NCI-H1436 (cell line): ENCODE results near the gene EXTL1.

Source experiments
- DNase-seq: peaks from one replicate; lab custom pipeline; 2025; lab: John Stamatoyannopoulos, UW

EXTL1 gene

DNA sequence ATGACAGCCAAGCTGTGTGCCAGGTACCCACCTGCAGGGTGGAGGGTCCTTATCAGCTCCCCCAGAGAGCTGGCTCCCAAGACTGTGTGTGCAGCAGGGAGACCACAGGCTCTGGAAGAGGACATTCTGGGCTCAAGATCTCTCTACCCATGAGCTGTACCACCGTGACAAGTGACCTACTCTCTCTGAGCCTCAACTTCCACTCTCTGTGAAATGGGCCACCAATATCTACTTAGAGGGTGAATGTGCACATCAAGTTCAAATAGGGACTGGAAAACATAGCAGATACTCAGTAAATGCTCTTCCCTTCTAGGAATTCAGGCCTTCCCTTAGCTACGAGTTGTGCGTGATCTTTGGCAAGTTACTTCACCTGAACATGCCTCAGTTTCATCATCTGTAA lies 22.8 kb downstream of the EXTL1 start:
- DNase-seq, result no peak

DNA sequence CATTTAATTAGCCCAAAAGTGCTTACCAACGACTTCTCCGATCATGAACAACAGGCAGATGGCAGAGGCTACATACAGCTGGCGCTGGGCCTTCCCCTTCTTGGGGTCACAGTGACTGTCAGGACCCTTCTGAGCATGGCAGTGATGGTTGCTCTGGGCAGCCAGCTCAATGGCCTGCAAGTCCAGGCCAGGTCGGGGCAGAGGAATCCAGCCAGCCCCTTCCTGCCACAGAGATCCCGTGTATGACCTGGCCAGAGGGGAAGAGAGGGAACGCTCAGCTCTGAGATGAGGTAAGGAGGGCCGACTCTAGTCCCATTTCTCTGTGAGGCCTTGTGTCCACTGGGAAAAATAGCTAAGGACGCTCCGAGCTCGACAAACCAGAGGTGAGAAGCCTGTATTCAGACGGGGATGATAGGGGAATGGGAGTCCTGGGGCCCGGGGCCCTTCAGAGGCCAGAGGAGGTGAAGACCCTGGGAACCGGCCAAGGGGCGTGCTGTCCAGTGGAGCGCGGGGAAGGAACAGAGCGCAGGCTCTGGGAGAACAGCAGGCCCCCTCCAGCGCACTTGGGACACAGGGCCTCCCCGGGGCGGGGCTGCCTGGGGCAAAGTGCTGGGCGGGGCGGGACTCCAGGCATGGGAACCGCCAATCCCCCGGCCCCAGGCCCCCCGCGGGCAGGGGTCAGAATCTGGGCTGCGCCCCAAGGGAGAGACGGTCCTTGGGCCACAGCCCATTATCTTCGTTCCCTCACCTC lies 23.6 kb downstream of the EXTL1 start:
- no peak for DNase-seq

DNA sequence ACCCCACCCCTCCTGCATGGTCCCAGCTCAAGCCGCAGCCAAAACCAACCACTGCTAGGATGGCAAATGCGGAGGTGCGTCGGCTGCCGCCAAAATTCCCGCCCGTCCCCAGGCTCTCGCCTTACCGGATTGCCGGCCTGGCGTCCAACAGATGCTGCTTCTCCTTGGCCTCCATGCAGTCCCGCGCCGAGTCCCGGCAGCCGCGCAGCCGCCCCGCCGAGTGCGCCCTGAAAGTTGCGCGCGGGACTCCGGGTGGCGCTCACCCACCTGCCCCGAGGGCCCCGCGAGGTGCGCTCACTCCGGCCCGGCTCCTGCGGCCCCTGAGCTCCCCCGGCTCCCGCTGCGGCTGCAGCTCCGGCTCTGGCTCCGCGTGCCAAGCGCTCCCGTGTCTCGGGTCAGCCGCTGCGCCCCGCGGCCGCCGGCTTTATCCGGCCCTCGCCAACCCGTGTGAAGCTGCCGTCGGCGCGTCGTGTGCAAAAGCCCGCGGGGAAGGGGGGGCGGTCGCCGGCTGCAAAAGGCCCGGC lies 24.2 kb downstream of the EXTL1 start, which contains the start of gene SLC30A2:
Gene SLC30A2, minus strand, starts transcription at position 397 of the 524 bp plus-strand sequence. Its CDS starts 222 bp downstream, at position 175.
- DNase-seq, result no peak

DNA sequence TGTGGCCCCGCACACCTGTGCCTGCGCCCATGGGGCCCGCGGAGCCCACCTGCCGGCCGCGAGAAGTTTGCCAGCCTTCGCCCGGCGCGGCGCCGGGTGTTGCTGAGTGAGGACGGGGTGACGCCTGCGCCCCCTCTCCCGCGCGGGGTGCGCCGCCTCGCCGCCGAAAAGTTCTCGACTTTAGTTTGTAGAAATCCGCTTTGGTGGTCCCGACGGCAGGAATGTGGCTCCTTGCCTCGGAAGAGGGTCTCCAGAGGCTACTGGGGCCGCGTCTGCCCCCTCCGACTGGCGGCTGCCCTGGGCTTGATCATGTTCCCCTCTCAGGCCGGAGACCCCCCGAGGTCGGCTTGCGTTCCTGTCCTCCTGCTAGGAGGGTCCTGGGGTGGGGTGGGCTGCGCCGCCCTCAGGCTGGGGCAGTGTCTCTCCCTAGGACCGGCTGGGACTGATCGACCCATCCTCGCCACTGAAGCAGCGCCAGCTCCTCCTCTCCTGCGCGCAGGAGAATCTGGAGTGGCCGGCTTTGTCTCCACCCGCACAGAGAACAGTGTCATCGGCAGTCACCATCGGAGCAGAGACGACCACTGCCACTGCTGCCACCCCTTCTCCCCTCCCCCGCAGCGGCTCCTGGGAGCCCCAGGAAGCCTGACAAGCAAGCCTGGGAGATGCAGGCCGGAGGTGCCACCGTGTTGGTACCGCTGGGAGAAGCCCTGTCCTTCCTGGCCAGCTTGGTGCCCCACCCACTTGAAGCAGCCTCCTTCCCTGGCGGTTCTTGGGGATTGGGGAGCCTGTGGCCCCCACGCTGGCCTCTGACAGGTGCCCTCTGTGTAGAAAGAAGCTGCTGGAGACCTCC lies 24.9 kb downstream of the EXTL1 start:
- no peak for DNase-seq

DNA sequence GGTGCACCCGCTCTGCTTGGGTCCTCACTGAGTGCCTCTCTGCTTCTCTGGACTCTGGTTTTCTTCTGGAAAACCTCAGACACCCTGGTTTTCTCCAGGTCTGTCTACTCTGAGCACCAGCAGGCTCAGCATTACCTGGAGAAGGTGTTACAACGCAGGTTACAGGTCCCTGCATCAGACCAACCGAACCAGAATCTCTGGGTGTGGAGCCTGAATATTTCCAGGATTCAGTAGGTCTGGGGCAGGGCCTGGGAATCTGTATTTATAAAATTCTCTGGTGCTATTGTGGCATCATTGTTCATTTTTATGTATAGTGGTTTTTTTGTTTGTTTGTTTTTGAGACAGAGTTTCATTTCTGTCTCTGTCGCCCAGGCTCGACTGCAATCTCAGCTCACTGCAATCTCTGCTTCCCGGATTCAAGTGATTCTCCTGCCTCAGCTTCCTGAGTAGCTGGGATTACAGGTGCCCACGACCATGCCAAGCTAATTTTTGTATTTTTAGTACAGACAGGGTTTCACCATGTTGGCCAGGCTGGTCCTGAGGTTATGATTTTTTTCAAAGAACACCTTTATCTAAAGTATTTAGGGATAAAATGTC lies 25.8 kb downstream of the EXTL1 start:
- no peak for DNase-seq

DNA sequence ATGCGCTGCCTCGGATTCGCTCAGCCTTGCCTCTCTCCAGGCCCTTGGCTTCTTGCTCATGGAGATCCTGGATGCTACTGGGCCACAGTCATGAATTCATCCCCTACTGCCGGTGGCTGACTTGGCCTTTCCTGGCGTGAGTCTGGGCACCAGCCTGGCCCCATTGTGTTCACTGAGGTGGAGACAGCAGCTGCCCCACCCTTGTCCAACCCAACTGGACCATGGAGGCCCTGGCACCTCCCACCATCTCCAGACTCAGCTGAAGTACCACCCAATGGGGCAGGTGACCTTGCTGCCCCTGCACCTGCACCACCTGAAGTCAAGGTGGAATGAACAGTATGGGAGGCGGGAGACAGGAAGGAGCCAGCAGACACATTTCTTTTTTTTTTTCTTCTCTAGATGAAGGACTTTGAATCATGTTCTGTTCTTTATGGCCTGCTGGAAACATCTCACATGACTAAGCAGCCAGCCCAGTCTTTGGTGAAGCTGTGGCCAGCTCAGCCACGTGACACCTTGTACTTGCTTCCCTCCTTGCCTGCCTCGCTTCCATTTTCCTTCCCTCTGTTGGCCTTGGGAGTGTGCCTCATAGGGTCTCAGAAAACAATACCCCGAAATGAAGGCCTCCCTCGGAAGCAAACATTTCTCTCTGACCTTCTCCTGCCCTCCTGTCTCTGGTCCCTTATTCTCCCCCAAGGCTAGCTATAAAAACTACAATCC lies 28.1 kb downstream of the EXTL1 start:
- no peak for DNase-seq

DNA sequence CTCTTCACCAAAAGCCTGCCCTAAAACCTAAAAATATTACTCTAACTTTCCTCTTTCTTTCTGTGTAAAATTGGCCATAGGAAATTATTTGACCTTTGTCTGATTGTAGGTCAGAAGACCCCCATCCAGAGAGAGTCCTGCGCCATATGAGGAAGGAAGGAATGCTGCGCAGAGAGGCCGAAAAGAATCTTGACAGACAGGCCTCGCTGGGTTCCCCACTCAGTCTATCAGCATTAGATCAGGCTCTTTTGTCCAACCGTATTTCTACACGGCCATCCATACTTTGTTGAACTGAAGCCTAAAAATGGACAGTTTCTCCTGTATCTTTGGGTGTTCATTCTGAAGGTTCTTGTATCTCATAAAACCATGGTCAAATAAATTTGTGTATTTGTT lies 28.7 kb downstream of the EXTL1 start:
- DNase-seq, result no peak

DNA sequence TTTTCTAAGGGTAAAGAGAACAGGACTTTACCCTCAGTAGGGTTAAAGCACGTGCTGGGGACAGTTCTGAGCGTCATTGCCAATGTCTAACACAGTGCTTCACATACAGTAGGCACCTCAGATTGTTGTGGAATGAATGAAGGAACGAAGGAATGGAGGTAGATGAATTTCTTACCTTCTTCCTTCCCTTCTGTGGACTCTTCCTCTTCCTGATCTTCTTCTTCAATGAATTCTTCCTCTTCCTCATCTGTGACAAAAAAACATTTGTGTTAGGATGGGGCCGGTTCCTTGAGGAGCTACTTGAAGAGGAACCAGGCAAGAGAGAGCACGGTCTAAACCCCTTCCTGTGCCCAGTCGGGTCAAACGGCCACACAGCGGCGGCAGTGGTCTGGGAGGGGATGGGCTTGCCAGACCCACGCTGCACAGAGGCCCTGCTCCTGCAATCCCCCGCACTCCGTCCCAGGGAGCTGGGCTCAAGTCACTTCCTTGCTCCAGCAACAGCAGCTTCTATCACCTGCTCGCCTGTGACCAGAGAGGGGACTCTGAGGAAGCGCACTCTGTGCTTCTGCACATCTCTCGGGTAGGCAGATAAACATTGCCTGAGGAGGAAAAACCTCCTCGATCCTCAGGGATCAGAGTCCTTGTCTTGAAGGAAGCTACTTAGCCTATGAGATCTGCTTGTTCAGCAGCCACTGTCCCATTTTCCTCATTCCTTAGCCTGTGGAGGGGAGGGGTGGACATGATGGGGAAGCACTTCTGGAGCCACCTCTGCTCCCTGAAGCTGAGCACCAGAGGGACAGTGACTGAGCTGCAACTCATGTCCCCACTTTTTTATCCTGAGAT lies 32.4 kb downstream of the EXTL1 start:
- DNase-seq, result no peak

DNA sequence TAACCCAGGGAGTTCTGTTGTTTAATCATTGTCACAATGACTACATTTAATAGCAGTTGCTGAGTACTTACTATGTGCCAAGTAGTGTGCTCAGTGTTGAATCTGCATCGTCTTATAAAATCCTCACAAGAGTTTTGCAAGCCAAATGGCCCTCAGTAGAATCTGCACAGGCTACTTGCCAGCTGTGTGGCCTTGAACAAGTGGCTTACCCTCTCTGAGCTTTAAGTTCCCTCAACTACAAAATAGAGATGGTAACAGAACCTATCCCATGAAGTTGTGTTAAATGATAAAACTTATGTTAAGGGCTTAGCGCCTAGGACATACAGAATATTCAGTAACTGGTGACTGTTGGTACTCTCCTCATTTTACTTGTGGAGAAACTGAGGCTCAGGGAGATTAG lies 33.5 kb downstream of the EXTL1 start:
- DNase-seq, result no peak

DNA sequence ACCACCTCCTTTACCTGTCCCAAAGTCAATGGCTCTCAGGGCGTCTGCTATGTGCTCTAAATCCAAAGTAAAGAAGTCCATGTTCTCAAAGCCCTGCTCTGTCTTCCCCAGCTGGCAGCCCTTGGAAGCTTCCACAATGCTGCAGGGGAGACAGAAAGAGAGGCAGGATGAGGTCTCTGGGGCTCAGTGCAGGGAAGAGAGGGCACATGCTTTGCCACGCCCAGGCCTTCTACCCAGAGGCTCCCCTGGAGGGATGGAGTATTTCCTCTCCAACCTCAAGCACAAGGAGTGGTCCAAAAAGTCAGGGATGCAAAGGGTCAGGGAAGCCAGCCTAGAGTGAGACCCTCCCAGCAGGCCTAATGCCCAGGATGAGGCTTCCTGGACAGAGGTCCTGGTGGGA lies 35.6 kb downstream of the EXTL1 start:
- DNase-seq, result no peak

DNA sequence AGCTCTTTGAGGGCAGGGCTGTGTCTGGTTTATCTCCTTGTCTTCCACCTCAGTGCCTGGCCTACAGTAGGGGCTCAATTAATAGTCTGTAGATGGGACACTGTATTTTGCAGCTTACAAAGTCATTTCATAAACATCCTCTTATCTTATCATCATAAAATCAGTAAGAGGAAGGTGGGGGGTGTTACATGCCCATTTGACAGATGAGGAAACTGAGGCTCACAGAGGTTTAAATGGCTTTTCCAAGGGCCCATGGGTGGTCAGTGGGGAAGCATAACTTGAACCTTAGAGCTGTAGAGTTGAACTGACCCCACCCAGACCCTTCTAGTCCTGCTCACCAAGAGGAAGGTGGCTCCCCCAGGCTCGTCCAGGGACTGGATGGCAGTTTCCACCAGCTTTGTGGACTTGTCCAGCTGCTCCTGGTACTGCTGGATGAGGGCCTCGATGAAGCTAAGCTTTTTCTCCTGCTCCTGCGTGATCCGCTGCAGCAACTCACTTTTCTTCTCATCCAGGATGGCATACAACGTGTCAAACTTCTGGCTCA lies 36.5 kb downstream of the EXTL1 start:
- DNase-seq, result no peak

DNA sequence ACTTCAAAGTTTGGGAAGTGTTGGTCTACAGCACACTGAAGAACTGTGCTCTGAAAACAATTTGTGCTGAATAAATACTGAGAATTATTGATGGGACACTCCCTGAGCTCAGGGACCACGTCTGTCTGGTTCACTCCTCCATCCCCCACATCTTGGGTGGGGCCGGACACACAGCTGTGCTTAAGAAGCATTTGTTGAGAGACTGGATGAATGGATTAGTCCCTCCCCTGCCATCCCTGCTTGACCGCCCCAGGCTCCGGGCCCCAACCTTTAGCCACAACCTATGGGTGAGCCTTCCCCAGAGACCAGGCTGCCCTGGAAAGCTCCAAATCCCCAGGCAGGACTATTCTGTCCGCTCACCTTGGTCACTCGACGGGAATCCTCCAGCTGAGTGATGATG lies 38.3 kb downstream of the EXTL1 start:
- DNase-seq, result no peak

DNA sequence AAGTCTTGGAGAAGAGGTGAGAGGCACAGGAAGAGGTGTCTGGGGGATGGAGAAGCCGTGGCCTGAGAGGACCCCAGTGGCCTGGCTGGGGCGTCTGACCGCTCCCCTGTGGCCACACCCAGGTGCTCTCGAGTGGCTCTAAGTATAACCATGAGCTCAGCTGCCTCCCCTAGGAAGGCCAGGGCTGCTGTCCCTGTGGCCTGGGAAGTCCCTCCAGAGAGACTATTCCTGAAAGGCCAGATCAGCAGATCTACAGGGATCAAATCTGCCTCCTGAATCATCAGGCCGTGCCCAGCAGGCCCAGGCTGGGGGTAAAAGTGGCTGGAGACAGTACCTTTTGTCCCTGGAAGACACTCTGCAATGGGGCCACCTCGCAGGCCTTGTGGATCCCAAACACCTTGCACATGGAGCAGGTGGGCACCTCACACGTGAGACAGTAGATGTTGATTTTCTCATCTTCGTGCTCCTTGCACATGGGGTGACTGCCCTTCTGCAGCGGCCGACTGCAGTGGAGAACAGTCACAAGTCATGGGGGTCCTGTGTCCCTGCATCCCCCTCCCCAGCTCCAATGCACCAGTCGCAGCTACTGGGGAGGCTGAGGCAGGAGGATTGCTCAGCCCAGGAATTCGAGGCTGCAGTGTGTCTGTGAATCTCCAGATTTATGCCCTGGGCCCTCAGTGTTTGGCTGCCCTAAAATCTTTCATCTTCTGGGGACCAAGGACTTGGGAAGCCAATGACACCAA lies 39.4 kb downstream of the EXTL1 start:
- no peak for DNase-seq

DNA sequence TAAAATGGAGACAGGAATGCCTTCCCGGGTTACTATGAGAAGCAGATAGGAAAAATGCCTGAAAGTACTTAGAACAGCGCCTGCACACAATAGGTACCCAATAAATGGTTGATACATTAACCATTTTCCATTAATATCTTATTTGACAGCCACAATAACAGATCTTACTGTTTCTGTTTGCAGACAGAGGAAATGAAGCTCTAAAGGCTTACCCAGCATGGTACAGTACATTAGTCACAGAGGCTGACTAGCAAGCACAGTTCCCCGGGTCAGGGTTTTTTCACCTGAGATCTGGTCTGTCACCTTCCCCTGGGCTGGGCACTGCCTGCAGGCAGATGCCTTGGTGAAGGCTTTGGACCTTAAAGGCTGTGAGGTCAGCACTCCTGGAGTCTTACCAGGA lies 43.0 kb downstream of the EXTL1 start:
- DNase-seq, result no peak

DNA sequence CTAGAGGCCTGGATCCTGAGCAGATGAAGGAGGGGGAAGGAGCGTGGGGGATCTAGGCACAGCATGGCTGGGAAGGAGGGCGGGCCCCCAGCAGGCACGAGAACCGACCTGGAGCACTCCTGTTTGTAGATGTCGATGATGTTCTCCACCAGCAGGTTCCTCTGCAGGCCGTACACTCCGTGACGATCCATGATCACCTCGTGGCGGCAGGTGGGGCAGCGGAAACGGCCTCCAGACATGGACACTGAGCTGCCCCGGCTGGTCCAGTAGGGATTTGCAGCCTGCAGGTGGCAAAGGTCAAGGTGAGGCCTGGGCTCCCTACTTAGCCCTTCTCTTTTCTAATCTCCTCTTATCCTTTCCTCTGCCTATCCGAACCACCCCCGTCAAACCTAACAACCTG lies 44.6 kb downstream of the EXTL1 start:
- no peak for DNase-seq

DNA sequence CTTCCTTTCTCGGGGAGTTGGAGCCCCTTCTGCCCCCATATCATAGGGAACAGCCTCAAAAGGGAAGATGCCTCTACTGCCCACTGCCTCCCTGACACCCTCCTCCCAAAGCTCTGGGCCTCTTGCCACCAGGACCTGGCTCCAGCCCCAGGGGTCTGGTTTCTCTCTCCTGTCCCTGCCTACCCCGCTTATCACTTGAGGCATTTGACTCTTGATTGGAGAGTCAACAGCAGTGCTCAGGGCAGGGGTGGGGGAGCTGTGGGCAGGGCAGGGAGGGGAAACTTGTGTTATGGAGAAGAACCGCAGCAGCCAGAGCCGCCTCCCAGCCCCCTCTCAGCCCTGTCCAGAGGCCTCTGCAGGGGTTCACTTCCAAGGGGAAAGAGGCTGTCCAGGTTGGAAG lies 45.3 kb downstream of the EXTL1 start:
- DNase-seq, result no peak

DNA sequence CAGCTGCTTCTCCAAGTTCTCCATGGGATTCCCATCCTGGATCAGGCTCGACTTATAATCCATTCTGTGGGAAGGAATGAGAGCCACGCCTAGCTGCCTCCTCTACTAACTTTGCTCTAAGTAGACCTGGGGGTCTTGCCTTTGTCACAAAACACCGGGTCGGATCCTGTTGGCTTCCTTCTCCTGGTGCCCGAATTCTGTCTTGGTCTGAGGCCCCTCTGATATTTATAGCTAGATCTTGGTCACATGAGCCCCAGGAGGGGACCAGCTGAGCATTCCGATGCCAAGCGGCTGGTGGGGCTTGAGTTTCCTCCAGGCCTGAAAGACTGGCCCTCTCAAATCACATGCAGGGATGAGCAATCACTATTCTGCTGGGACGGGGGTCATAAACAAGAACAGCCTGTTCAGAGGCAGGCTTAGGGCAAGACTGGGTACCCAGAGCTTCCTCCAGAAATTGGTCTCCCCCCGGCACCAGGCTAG lies 45.9 kb downstream of the EXTL1 start, which contains the start of gene TRIM63:
Gene TRIM63, minus strand, starts transcription at position 199 of the 480 bp plus-strand sequence. Its CDS starts 136 bp downstream, at position 63.
- no peak for DNase-seq

DNA sequence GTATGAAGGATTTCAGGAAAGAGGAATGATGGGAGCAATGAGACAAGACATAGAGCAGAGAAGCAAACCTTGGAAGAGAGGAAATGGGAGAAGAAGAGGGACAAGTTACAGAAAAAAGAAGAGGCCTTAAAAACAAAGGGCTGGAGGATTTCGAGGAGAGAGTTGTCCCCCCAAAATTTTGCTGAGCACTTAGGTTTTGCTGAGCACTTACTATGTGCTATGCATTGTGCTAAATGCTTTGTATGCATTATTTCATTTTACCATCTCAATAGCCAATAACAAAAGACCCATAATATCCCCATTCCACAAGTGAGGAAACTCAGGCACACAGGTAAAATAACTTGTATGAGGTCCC lies 48.3 kb downstream of the EXTL1 start:
- no peak for DNase-seq

DNA sequence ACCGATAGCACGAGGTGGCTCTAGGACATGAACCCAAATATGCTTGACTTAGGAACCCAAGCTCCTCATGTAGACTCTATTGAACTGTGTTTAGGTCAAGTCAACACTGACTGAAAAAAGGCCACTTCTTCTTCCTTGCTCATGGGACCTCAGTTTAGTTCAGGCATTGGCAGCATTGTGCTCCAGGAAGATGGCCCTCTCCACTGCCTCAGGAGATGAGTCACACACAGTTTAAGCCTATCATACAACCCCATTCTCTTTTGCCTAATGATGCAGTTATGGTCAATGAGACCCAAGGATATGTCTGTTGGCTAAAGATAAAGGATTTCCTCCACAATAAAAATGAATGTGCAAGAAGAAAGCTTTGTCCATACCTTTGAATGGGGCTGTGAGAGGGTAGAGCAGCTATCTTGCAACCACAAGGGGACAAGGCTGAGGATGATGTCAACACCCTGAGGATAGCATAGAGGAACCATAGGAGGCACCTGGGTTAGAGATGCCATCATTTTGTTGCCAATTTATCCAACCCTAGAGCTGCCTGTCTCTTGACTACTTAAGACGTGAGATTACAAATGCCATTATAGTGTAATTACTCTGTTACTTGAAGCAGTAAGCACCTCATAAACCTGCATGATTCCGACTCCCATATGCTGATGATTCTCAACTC lies 48.9 kb downstream of the EXTL1 start:
- DNase-seq, result no peak
